ENCODE data around the gene IL32.

GRCh38 chr16:3017344-3017743, 48.1 kb upstream of the IL32 start:
- TF ChIP-seq CTCF (IDR thresholded peaks at IDR 0.05; ENCODE audit: poor library complexity, severe bottlenecking) (no peak), EZH2 (IDR thresholded peaks at IDR 0.05; ENCODE audit: borderline replicate concordance, insufficient read depth, low read length, poor library complexity, severe bottlenecking) (no peak), POLR2AphosphoS5 (IDR thresholded peaks at IDR 0.05) (no peak), TAF1 (IDR thresholded peaks at IDR 0.05; ENCODE audit: low read depth) (no peak), RAD21 (conservative IDR thresholded peaks at IDR 0.05) (no peak)
- TF ChIP-seq, protein P1, sequence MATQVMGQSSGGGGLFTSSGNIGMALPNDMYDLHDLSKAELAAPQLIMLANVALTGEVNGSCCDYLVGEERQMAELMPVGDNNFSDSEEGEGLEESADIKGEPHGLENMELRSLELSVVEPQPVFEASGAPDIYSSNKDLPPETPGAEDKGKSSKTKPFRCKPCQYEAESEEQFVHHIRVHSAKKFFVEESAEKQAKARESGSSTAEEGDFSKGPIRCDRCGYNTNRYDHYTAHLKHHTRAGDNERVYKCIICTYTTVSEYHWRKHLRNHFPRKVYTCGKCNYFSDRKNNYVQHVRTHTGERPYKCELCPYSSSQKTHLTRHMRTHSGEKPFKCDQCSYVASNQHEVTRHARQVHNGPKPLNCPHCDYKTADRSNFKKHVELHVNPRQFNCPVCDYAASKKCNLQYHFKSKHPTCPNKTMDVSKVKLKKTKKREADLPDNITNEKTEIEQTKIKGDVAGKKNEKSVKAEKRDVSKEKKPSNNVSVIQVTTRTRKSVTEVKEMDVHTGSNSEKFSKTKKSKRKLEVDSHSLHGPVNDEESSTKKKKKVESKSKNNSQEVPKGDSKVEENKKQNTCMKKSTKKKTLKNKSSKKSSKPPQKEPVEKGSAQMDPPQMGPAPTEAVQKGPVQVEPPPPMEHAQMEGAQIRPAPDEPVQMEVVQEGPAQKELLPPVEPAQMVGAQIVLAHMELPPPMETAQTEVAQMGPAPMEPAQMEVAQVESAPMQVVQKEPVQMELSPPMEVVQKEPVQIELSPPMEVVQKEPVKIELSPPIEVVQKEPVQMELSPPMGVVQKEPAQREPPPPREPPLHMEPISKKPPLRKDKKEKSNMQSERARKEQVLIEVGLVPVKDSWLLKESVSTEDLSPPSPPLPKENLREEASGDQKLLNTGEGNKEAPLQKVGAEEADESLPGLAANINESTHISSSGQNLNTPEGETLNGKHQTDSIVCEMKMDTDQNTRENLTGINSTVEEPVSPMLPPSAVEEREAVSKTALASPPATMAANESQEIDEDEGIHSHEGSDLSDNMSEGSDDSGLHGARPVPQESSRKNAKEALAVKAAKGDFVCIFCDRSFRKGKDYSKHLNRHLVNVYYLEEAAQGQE (IDR thresholded peaks at IDR 0.05; ENCODE audit: borderline replicate concordance): no peak
